NT2/D1 (cell line): ENCODE results near the gene CNPPD1.

ENCODE experiments used
- YY1 ChIP-seq: IDR thresholded peaks from 2 replicates; pipeline ENCODE4 v1.6.1; 2011; ENCODE audit not compliant: insufficient read length, insufficient read depth
- ZNF274 ChIP-seq: IDR thresholded peaks from 2 replicates; pipeline ENCODE4 v1.6.1; 2011; ENCODE audit warnings: mild to moderate bottlenecking, low read depth, low read length

DNA sequence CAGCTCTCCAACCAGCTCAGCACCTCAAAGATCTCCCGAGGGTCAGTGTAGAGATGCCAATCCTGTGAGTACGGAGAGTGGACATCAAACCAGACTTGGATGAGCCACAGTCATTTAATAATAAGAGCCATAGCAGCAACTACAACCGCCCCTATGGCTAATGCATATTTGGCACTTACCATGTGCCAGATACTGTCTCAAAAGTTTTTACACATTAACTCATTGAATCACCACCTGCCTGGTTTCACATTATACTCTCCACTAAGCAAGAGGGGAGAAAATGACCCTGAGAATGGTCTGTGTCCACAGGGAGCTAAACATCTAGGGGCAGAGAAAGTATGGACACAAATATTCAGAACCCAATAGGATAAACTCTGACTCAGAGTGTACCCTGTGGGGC is 2.6 kb downstream of the CNPPD1 start:
- TF ChIP-seq YY1 (no peak), ZNF274 (no peak)
